Bone marrow (tissue), 2 donors: Measurements from ENCODE around the gene PKP2.
A peak's percentile ranks its signal among the peaks of the same experiment; 100 is the strongest.

Experiments used
- DNase-seq, 2 donors: peaks; one replicate each; lab custom pipeline; 2025; lab: John Stamatoyannopoulos, UW

Gene PKP2

DNA sequence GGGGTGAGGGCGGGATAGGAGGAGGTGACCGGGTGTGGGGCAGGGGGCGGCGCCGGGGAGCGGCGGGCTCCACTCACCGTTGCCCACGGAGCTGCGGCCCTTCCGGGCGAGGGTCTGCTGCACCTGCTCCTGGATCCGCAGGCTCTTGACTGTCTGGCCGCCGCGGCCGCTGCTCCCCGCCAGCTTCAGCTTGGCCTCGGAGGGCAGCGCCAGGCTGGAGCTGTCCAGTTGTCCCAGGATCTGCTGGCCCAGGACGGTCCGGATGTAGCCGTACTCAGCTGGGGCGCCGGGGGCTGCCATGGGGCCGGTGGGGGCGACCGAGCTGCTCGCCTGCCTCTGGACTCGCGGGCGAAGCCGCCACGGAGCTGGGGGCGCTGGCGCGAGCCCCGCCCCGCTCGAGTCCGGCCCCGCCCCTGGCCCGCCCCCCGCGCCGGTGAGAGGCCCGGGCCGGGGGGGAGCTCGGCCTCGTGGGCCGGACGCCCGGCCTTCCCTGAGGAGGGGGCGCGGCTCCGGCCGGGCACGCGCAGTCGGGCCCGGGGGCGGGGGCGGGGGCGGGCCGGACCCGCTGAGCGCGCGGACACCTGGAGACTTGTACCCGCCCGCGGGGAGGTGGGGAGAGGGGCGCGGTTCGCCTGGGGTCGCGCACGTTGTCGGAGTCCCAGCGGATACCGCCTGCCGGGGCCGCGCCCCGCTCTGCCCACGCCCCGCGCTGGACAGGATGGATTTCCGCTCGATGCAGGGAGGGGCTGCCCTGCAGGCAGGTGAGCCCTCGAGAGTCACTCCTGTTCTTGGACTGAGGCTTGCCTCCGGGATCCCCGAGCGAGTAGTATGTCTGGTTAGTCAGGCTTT is at the start of gene PKP2:
Gene PKP2 (minus strand): TSS at position 346 of the 849 bp plus-strand sequence. CDS start 46 bp downstream, at position 300.
- DNase-seq: no peak

DNA sequence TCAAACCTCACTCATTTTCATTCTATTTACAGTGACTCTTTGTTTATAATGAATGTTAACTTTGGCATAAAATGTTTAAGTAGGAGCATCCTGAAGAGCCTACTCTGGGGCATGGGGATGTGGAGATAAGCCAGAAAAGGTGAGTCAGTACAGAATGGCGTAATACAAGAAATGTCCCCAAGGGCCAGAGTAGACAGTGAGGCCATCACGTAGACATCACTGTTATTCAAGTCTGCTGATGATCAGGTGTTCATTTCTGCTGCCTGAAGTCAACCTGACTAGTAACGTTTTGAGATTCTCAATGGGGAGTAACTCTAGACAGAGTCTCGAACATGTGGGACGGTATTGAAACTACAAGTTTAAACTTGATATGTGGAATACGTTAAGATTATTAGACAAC is 47.6 kb upstream of the PKP2 start:
- no peak for DNase-seq

DNA sequence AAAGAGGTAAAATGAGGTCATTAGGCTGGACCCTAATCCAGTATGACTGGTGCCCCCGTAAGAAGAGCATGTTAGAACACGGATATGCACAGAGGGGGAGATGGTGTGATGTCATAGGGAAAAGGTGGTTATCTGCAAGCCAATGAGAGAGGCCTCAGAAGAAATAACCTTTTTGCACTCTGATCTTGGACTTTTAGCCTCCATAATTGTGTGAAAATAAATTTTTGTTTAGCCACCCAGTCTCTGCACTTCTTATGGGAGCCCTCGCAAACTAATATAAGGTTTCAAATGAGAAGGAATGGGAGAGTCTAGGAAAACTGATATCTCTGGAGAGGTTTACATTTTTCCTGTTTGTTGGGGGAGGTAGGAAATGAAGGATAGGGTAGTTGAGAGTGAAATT is 43.2 kb upstream of the PKP2 start:
- DNase-seq: no peak

DNA sequence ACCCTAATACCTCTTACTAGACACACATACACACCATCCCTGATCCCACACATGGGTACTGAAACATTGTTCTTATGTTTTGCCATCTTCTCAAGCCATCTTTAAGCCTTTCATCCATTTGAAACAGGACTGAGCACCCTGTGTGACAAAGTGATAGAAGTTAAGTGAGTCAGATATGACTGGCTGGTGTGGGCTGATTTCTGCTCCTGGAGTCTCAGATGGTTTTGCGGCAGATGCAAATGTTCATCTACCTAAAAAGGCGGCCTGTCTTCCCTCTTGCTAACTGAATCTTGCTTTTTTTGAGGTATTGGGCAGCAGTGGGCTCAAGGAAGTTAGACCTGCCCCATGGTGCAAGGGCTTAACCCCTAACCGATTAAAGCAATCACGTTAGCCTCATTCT is 30.4 kb upstream of the PKP2 start:
- no peak for DNase-seq

DNA sequence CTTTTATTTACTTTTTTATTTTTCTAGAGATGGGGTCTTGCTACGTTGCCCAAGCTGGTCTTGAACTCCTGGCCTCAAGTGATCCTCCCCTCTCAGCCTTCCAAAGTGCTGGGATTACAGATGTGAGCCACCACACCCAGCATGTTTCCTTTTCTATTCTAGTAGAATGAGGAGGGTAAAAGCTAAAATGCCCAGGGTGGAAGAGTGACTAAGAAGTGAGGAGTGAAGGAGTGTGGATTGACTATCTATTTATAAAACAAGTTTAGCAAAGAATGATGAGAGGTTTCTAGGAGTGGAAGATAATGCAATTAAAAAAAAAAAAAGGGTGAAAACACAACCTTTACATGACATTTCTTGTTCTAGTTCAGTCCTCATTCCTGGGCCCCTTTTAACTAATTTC is 29.8 kb upstream of the PKP2 start:
- no peak for DNase-seq

DNA sequence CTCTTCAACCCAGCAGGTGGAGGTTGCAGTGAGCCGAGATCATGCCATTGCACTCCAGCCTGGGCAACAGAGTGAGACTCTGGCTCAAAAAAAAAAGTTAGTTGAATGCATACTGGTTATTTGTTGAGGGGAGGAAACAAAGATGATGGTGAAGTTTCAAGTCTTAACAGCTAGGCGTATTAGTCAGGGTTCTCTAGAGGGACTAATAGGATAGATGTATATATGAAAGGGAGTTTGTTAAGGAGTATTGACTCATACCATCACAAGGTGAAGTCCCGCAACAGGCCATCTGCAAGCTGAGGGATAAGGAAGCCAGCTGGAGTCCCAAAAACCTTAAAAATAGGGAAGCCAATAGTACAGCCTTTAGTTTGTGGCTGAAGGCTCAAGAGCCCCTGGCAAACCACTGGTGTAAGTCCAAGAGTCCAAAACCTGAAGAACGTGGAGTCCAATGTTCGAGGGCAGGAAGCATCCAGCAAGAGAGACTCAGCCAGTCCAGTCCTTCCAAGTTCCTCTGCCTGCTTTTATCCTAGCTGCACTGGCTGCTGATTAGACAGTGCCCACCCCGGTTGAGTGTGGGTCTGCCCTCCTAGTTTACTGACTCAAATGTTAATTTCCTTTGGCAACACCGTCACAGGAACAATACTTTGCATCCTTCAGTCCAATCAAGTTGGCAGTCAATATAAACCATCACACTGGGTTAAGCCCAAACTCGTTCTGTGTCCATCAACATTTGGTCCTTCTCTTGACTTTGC is 26.1 kb upstream of the PKP2 start:
- DNase-seq: no peak

DNA sequence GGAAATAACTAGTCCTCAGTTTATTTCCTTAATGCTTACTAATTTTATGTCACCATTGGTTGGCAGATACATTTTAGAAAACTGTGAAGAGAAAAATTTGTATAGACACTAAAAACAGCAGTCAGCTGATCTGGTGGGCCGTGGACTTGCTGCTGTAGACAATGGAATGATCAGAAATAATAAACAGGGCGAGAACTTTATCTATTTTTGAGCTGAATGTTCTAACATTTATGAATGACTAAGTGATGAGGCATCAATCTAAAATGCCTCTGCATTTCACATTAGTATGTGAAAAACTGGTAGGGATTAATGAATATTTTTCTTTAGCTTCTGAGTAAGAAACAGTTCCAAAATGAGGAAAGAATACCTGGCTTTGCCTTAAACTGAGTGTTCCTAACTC is 24.8 kb upstream of the PKP2 start:
- no peak for DNase-seq

DNA sequence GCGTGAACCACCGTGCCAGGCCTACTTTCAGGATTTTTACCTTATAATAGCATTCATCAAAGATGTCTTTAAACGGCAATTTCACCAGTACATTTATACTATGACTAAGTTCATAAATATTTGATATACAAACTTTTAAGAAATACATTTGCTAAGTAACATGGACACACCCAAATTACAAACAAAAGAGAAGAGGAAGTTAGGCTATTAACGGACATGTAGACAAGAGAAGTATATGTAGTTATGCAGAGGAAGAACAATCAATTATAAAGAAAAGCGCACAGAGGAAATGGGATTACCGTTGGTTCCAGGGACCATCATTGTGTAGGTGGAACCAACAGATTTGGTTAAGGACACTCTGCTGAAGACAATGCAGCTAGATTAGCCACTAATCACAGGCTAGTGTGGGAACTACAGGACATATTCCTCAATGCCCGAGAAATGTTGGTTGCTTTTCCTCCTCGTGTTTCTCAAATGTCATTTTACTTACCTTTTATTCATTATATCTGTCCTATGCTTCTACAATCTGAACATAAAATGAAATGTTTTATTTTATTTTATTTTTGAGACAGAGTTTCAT is 24.0 kb upstream of the PKP2 start:
- no peak for DNase-seq

DNA sequence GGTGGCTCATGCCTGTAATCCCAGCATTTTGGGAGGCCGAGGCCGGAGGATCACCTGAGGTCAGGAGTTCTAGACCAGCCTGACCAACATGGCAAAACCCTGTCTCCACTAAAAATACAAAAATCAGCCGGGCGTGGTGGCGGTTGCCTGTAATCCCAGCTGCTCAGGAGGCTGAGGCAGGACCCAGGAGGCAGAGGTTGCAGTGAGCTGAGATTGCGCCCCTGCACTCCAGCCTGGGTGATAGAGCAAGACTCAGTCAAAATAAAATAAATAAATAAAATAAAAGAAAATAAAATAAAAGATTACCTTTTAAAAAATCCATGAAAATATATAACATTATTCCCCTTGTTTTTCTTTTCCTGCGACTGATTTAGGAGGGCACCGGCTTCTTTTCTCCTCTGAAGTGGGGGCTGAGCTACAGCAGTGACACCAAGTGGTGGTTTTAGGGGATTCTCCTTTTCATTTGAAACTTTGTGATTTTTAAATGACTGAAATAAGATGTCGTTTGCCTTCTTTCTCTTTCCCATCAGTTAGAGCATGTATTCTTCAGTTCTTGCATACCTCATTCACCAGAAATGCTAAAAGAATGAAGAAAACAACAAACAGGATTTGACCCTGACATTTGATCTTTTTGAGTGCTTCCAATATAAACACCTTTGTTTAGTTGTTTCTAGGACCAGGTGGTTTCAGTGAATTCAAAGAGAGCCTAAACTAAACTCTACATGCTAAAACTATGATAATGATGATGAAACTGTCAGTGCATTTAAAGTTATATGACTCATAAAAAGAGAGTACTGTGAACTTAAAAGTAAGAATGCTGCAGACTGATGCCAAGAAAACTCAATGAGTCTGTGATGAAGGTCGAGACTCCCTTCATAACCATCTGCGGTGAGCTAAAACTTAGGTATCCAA is 22.6 kb upstream of the PKP2 start:
- DNase-seq: peak in 1 of 2 donors; percentile 1

DNA sequence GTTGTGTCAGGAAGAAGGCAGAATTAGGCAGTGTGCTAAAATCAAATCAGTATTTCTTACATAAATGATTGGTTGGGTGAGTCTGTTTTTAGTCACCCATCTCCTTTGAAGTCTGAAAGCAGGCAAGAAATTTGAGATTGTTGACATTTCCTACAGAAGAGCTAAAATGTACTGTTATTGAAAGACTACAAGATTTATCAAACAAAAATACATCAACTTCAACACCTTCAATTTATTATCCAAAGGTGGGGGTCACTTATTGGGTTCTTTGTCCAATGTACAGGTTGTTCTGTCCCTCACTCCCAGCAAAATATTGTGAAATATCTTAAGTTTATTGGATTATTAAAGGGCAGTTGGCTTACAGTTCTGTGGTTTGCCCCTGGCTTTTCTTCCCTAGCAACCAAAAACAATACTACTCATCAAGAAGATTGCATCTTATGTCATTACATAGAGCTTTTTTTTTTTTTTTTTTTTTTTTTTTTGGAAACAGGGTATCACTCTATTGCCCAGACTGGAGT is 20.6 kb upstream of the PKP2 start:
- DNase-seq: no peak

DNA sequence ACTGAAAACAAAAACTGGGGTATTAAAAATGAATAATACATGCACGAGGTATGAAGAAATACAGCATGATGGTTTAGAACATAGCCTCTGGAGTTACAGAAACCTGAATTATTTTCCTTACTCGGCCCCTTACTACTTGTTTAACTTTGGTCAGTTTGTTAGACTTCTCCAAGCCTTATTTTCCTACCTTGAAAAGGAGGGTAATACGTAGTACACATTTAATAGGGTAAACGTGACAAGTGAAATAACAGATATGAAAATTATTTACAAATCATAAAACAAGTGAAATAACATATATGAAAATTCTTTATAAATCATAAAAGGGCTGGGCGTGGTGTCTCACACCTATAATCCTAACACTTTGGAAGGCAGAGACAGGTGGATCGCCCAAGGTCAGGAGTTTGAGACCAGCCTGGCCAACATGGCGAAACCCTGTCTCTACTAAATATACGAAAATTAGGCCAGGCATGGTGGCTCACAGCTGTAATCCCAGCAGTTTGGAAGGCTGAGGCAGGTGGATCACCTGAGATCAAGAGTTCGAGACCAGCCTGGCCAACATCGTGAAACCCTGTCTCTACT is 11.4 kb upstream of the PKP2 start:
- DNase-seq: no peak

DNA sequence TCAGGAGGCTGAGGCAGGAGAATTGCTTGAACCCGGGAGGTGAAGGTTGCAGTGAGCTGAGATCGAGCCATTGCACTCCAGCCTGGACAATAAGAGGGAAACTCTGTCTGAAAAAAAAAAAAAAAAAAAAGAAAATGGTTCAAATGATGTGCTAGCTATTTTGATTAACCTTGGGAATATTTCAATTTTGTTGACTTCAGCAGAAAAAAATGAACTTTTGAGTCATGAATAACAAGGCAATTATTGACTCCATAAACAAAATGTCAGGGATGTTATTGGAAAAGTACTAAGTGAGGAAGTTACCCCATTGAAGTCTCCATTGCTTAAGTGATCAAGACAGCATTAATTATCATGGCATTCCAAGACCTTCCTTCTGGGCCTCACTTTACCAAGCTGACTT is 10.6 kb upstream of the PKP2 start:
- DNase-seq: no peak

DNA sequence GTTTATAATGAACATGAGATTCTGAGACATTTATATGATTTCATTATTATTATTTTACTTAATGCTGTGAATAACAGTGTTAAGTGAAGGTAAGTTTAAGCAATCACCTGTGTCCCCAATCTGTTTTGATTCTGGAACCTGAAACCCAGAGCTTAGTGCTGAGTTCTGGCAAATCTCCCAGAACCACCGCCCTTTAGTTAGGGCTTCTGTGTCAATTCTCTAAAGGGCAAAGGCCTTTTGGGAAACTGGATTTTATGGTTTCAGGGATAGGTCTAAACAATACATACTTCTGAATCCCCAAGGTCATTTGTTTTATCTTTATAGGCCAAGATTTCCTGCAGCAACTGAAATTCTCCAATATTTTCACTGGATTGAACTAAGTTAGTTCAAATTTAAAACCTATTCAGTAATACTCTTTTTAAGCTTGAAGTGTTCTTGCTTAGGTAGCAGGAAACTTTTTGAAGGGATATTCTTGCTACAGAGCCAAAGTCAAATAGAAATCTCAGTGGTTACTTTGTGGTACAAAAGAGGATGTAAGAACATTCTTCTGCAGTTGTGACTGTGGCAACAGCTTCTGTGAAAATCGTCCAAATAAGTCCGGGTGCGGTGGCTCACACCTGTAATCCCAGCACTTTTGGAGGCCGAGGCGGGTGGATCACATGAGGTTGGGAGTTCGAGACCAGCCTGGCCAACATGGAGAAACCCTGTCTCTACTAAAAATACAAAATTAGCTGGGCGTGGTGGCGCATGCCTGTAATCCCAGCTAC is 10.0 kb upstream of the PKP2 start:
- no peak for DNase-seq

DNA sequence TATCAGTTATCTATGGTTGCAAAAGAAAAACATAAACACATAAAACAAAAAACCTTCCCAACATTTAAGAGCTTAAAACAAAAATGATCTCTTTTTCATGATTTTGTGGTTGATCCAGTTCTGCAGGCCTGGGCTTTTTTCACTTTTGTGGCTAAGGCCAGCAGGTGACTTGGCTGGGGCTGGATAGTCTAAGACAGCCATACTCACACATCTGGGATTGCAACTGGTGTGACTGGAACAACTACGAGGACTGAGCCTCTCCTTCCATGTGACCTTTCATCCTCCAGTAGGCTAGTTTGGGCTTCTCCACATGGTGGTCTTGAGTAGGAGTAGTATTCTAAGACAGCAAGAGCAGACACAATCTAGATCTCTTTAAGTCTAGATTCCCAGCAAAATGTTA is 7.2 kb upstream of the PKP2 start:
- no peak for DNase-seq

DNA sequence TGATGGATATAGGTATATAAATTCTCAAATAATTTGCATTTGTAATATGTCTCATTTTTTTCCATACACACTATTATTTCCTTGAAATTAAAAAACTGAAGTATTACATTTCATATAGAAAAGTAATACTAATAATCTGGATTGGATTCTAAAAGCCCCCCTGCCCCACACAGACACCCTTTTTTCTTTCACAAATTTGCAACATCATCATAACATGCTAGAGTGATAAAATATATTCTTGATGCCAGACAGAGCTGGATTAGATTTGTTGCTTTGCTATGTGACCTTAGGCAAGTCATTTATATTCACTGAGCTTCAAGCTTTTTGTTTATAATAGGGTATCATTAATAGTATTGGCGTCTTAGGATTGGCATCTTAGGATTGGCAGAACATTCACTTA is 6.7 kb upstream of the PKP2 start:
- no peak for DNase-seq

DNA sequence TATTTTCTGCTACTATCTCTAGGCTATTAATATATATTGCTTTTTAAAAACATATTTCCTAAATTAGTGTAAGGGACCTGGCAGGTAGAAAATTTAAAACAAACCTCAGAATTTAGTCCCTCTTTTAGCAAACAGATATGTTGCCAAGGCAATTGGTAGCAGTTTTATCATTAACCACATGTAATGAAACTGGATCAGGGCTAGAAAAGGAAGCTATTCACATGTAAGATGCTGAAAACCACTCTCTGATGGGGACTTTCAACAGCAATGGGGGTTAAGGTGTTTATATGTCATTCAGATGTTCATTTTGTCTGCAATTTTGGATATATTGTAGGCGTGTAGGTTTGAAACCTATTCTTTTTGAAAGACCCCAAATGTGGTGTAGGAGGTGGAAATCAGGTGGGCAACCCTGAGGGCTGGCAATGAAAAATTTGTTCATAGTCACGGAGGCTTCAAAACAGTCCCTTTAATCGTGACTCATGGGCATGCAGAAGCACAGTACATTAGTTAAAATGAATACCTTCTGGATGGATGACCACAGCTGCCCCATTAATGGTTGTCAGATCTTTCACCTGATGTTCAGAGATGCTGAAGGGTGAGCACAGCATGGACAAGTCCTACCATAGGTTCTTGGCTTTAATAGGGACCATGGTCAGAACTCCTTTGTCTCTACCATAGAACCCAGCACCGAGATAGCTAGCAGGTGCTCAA is 5.9 kb upstream of the PKP2 start:
- no peak for DNase-seq

DNA sequence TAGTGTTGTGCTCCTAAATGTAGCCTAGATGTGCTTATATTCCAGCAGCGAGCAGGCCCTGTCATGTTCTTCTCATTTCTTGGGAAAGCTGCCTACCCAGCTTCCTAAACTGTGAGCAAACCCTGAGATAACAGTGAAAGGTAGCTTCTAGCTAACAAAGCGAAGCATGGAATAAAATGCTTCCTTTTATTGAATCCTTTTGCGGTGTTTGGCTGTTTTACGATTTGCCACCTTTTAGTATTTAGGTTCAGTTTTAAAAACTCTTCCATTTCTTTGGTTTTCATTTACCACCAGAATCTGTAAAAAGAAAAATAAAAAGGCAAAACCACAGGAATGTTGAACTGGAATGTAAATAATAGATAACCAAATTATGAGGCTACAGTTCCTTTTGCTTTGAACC is 5.0 kb upstream of the PKP2 start:
- DNase-seq: no peak

DNA sequence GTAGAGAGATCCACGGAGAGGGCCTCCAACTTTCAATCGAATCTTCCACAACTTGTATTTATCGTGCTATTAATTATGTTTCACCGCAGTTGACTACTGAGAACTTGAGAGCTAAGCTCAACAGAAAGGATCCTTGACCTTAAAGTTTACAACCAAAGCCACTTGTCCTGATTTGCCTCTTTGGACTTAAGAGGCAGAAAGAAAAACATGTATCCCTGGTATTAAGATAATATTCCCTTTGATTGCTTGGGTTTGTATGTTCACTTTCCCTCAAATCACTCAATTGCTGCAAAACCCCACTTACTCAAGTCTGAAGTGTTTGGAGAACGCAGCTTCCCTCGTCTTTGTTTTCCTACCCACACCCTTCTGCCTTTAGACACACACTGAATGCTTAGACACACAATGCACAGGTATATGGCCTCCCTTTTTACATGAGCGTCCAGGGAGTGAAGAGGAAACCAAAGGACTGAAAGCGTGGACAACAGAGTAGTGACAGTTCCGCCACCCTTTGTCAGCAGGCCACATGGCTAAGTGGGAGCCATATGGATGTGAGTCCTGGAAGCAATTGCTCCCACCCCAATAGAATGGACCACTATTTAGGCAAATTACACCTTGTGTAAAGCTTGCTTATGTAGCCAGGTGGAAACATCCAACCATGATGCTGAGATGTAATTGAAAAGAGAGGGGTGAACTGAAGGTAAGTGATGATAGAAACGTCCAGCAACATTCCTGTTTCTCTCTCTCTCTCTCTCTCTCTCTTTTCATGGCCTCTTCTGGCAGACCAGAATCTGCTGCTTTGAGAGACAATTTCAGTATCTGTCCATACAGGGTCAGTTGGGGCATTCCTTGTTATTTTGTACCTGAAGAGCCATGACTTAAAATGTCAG is 1.4 kb upstream of the PKP2 start:
- no peak for DNase-seq

DNA sequence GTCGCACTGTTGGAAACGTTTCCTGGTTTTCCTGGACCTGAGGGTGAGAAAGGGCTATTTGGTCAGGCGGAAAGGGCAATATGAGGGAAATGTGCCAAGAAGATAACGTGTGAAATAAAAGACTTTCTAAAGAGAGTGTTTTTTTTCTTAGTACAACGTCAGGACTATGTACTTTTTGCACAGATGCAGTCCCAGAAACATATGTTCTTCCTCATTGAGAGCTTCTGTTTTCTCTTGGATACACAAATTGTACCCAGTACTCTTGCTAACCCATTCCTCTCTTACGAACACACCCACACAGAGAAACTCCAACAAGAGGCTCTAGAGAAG is 669 bp upstream of the PKP2 start:
- no peak for DNase-seq
